ENCODE results near the gene NFYC.

The NFYC gene

DNA sequence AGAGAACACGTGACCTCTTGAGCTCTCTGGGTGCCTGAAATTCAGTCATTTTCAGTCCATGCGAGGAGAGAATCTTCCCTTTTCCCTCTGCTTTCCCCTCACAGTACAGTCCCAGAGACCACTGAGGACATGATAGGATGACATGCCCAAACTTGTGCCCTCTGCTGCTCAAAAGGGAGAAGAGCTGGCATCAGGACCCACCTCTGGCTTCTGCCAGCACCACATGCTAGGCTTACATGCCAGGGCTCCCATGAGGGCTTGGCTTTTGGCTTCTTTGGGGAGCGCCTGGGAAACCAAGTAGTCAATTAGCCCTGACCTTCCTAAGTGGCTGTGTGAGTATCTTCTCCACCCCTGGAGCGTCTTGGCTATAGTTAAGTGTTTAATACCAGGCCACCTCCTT, 78.3 kb downstream of the NFYC start:
- Histone ChIP-seq H3K9me3 (ENCODE audit: control insufficient read depth, low read length) (no peaks in the 10 kb centered on the region), H3K4me3 (ENCODE audit: insufficient read depth, low read depth, low read length) (no peak overlapping the region), H3K27me3 (ENCODE audit: control insufficient read depth, insufficient read depth, low read length, poor library complexity, severe bottlenecking) (no peaks in the 10 kb centered on the region), H3K27ac (ENCODE audit: insufficient read depth, low read depth, low read length, poor library complexity, severe bottlenecking) (no peak overlapping the region), H3K36me3 (ENCODE audit: control insufficient read depth, insufficient read depth, low read length) (peaks cover 44% of the 10 kb centered on the region), H3K4me1 (ENCODE audit: control insufficient read depth, insufficient read depth, low read length) (no peaks in the 10 kb centered on the region)
- WGBS, 2 experiments: 92 to 94% methylated on average over 4 of the region's 4 CpGs

DNA sequence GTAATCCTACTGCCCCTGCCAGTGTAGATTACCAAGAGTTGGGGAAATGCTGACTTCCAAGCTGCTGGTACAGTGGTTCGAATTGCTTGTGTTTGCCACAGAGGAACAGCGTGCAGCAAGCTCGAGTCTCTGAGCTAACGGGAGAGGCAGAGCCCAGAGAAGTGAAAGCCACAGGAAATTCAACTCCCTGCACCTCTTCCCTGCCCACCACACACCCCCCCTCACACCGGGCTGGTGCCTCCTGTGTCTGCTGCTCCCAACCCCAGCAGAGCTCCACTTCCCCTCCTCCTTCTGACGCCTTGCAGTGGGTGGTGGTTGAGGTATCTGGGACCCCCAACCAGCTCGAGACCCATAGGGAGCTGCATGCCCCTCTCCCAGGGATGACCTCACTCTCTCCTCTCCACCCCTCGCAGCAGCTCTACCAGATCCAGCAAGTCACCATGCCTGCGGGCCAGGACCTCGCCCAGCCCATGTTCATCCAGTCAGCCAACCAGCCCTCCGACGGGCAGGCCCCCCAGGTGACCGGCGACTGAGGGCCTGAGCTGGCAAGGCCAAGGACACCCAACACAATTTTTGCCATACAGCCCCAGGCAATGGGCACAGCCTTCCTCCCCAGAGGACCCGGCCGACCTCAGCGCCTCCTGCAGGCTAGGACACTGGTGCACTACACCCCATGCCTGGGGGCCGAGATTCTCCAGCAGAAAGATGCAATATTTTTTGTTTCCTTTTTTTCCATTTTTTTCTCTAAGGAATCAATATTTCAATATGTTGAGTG, 79.0 kb downstream of the NFYC start:
- Histone ChIP-seq H3K4me1 (ENCODE audit: control insufficient read depth, insufficient read depth, low read length) (no peaks in the 10 kb centered on the region), H3K9me3 (ENCODE audit: control insufficient read depth, low read length) (no peaks in the 10 kb centered on the region), H3K27ac (ENCODE audit: insufficient read depth, low read depth, low read length, poor library complexity, severe bottlenecking) (no peak overlapping the region), H3K4me3 (ENCODE audit: insufficient read depth, low read depth, low read length) (no peak overlapping the region), H3K27me3 (ENCODE audit: control insufficient read depth, insufficient read depth, low read length, poor library complexity, severe bottlenecking) (no peaks in the 10 kb centered on the region), H3K36me3 (ENCODE audit: control insufficient read depth, insufficient read depth, low read length) (peaks cover 44% of the 10 kb centered on the region)
- 90 to 92% methylated on average over 17 to 18 of the region's 18 CpGs for WGBS, 2 experiments

- Histone ChIP-seq H3K27ac (ENCODE audit: insufficient read depth, low read depth, low read length, poor library complexity, severe bottlenecking) (no peak overlapping the region), H3K9me3 (ENCODE audit: control insufficient read depth, low read length) (no peaks in the 10 kb centered on the region), H3K27me3 (ENCODE audit: control insufficient read depth, insufficient read depth, low read length, poor library complexity, severe bottlenecking) (no peaks in the 10 kb centered on the region), H3K4me3 (ENCODE audit: insufficient read depth, low read depth, low read length) (no peak overlapping the region), H3K4me1 (ENCODE audit: control insufficient read depth, insufficient read depth, low read length) (no peaks in the 10 kb centered on the region), H3K36me3 (ENCODE audit: control insufficient read depth, insufficient read depth, low read length) (peaks cover 40% of the 10 kb centered on the region)
- 92 to 97% methylated on average over 2 of the region's 2 CpGs for WGBS, 2 experiments
Measured at GRCh38 chr1:40772146-40772955, 80.8 kb downstream of the NFYC start.

- Histone ChIP-seq H3K4me3 (ENCODE audit: insufficient read depth, low read depth, low read length) (no peak overlapping the region), H3K4me1 (ENCODE audit: control insufficient read depth, insufficient read depth, low read length) (no peaks in the 10 kb centered on the region), H3K9me3 (ENCODE audit: control insufficient read depth, low read length) (no peaks in the 10 kb centered on the region), H3K27ac (ENCODE audit: insufficient read depth, low read depth, low read length, poor library complexity, severe bottlenecking) (no peak overlapping the region), H3K36me3 (ENCODE audit: control insufficient read depth, insufficient read depth, low read length) (peaks cover 31% of the 10 kb centered on the region), H3K27me3 (ENCODE audit: control insufficient read depth, insufficient read depth, low read length, poor library complexity, severe bottlenecking) (no peaks in the 10 kb centered on the region)
- 53 to 60% methylated on average over 6 of the region's 6 CpGs for WGBS, 2 experiments
Measured at GRCh38 chr1:40773748-40774265, 82.3 kb downstream of the NFYC start.

GRCh38 chr1:40774266-40774998, 82.9 kb downstream of the NFYC start:
- Histone ChIP-seq H3K9me3 (ENCODE audit: control insufficient read depth, low read length) (no peaks in the 10 kb centered on the region), H3K27ac (ENCODE audit: insufficient read depth, low read depth, low read length, poor library complexity, severe bottlenecking) (no peak overlapping the region), H3K4me3 (ENCODE audit: insufficient read depth, low read depth, low read length) (no peak overlapping the region), H3K36me3 (ENCODE audit: control insufficient read depth, insufficient read depth, low read length) (peaks cover 26% of the 10 kb centered on the region), H3K4me1 (ENCODE audit: control insufficient read depth, insufficient read depth, low read length) (no peaks in the 10 kb centered on the region), H3K27me3 (ENCODE audit: control insufficient read depth, insufficient read depth, low read length, poor library complexity, severe bottlenecking) (no peaks in the 10 kb centered on the region)
- 42 to 44% methylated on average over 3 of the region's 3 CpGs for WGBS, 2 experiments

- 94 to 95% methylated on average over 4 of the region's 4 CpGs for WGBS, 2 experiments
- peaks cover 14% of the 10 kb centered on the region for H3K36me3 ChIP-seq (ENCODE audit: control insufficient read depth, insufficient read depth, low read length)
- no peak overlapping the region for H3K27ac ChIP-seq (ENCODE audit: insufficient read depth, low read depth, low read length, poor library complexity, severe bottlenecking)
- H3K27me3 ChIP-seq (ENCODE audit: control insufficient read depth, insufficient read depth, low read length, poor library complexity, severe bottlenecking): peaks cover under 1% of the 10 kb centered on the region
- H3K9me3 ChIP-seq (ENCODE audit: control insufficient read depth, low read length): no peaks in the 10 kb centered on the region
- no peaks in the 10 kb centered on the region for H3K4me1 ChIP-seq (ENCODE audit: control insufficient read depth, insufficient read depth, low read length)
- no peak overlapping the region for H3K4me3 ChIP-seq (ENCODE audit: insufficient read depth, low read depth, low read length)
Measured at GRCh38 chr1:40776236-40777072, 85.0 kb downstream of the NFYC start.

DNA sequence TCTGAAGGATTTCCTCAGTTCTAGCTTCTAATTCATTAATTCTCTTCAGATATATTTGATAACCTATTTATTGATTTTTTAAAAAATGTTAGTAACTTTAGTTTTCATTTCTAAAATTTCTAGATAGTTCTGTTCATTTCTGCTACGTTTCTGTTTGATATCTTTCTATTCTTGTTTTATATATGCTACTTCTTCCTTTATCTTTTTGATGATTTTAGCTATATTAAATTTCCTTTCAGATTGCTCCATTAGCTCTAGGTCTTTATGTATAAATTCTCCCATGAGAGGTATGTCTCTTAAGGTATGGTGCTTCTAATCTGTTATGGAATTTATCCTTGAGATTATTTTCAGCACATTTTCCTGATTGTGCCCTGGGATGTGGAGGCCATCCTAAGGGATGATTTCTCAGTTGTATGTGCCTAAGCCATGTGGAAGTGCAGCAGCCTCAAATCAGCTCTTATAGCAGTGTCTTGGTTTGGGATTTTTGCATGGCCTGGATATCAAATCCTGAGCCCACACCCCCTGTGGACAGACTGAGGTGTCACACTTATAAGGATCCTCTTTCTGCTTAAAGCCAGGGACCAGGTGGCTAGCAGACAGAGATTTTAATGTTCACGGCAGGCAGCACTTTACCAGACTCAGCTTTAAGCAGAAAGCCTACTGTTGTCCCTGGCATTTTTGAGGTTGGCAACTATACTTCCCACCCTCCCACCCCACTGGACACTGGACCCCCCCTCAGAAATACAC, 85.9 kb downstream of the NFYC start:
- H3K9me3 ChIP-seq (ENCODE audit: control insufficient read depth, low read length): no peaks in the 10 kb centered on the region
- peaks cover 6% of the 10 kb centered on the region for H3K4me1 ChIP-seq (ENCODE audit: control insufficient read depth, insufficient read depth, low read length)
- H3K36me3 ChIP-seq (ENCODE audit: control insufficient read depth, insufficient read depth, low read length): peaks cover 8% of the 10 kb centered on the region
- peaks cover 10% of the 10 kb centered on the region for H3K27me3 ChIP-seq (ENCODE audit: control insufficient read depth, insufficient read depth, low read length, poor library complexity, severe bottlenecking)
- no peak overlapping the region for H3K27ac ChIP-seq (ENCODE audit: insufficient read depth, low read depth, low read length, poor library complexity, severe bottlenecking)
- WGBS, 2 experiments: 92 to 95% methylated on average over 1 of the region's 2 CpGs
- no peak overlapping the region for H3K4me3 ChIP-seq (ENCODE audit: insufficient read depth, low read depth, low read length)

GRCh38 chr1:40780678-40781607, 89.4 kb downstream of the NFYC start:
- Histone ChIP-seq H3K9me3 (ENCODE audit: control insufficient read depth, low read length) (no peaks in the 10 kb centered on the region), H3K4me3 (ENCODE audit: insufficient read depth, low read depth, low read length) (no peak overlapping the region), H3K27ac (ENCODE audit: insufficient read depth, low read depth, low read length, poor library complexity, severe bottlenecking) (no peak overlapping the region), H3K36me3 (ENCODE audit: control insufficient read depth, insufficient read depth, low read length) (peaks cover 8% of the 10 kb centered on the region), H3K27me3 (ENCODE audit: control insufficient read depth, insufficient read depth, low read length, poor library complexity, severe bottlenecking) (peaks cover 27% of the 10 kb centered on the region), H3K4me1 (ENCODE audit: control insufficient read depth, insufficient read depth, low read length) (peaks cover 22% of the 10 kb centered on the region)
- WGBS, 2 experiments: 85% methylated on average over 10 to 11 of the region's 11 CpGs

Data from ectodermal cell (in vitro differentiated cells).